A549 (cell line): ENCODE results near the gene PLCB1.

Experiments
- BHLHE40 ChIP-seq: IDR thresholded peaks from 2 replicates; pipeline ENCODE4 v1.6.1; 2012; ENCODE audit warnings: low read depth, low read length, inconsistent platforms
- CTCF ChIP-seq: fragments of >200 bp; sonication (Bioruptor Twin); formaldehyde crosslinking; IDR thresholded peaks from 3 replicates; pipeline ENCODE4 v1.5.1; 2016
- EP300 ChIP-seq, 2 experiments: fragments of >200 bp; sonication (Bioruptor Twin); formaldehyde crosslinking; IDR thresholded peaks; 2 replicates in 1 of 2; 3 replicates in 1 of 2; pipeline ENCODE4 v1.6.1; 2016 to 2017
- FOSB ChIP-seq: fragments of 250-450 bp; sonication (Bioruptor Pico); IDR thresholded peaks from 2 replicates; pipeline ENCODE4 v1.5.0; 2020; ENCODE audit warnings: mild to moderate bottlenecking, moderate library complexity
- JUN ChIP-seq, 2 experiments: fragments of >200 bp; sonication (Bioruptor Twin); formaldehyde crosslinking; IDR thresholded peaks; 2 replicates in 1 of 2; 3 replicates in 1 of 2; pipeline ENCODE4 v1.6.1; 2016 to 2017
- KDM1A ChIP-seq: fragments of 200-600 bp; sonication (generic); IDR thresholded peaks from 2 replicates; pipeline ENCODE4 v1.6.1; 2016; ENCODE audit warnings: low read depth, mild to moderate bottlenecking
- MYC ChIP-seq: IDR thresholded peaks from 2 replicates; pipeline ENCODE4 v1.6.1; 2012; ENCODE audit warnings: mild to moderate bottlenecking, inconsistent platforms, low read length, improper control_type of control experiment, borderline replicate concordance
- NR3C1 ChIP-seq: fragments of >200 bp; sonication (Bioruptor Twin); formaldehyde crosslinking; IDR thresholded peaks from 3 replicates; pipeline ENCODE4 v1.6.1; 2017
- POLR2A ChIP-seq: IDR thresholded peaks from 2 replicates; pipeline ENCODE4 v1.6.1; 2012; ENCODE audit warnings: mild to moderate bottlenecking, low read length
- RAD21 ChIP-seq, 2 experiments: fragments of >200 bp in 1 of 2; sonication (Bioruptor Twin) in 1 of 2; formaldehyde crosslinking in 1 of 2; IDR thresholded peaks in 1 of 2; conservative IDR thresholded peaks in 1 of 2; 2 replicates in 1 of 2; 3 replicates in 1 of 2; pipeline ENCODE4 v1.6.1; 2012 to 2018; ENCODE audit warnings: inconsistent platforms in 1 of 2
- TP53 ChIP-seq: fragments of 250-450 bp; sonication (Bioruptor Pico); IDR thresholded peaks from 2 replicates; pipeline ENCODE4 v1.5.0; 2021; ENCODE audit warnings: mild to moderate bottlenecking, moderate library complexity
- ZC3H11A ChIP-seq: fragments of 450-650 bp; IDR thresholded peaks from 2 replicates; pipeline ENCODE4 v1.6.1; 2014; ENCODE audit warnings: antibody characterized with exemption, mild to moderate bottlenecking
- ZFP36 ChIP-seq: fragments of 450-650 bp; IDR thresholded peaks from 2 replicates; pipeline ENCODE4 v1.6.1; 2014; ENCODE audit warnings: borderline replicate concordance; ENCODE audit not compliant: partially characterized antibody

GRCh38 chr20:8726460-8726859 is 594.4 kb downstream of the PLCB1 start:
- TF ChIP-seq MYC: no peak
- TF ChIP-seq NR3C1: no peak
- TF ChIP-seq CTCF: no peak
- no peak for TF ChIP-seq RAD21 (conservative IDR thresholded peaks at IDR 0.05 in 1 of 2, IDR thresholded peaks at IDR 0.05 in 1 of 2)
- no peak for TF ChIP-seq POLR2A
- TF ChIP-seq TP53 (CRISPR knock-in tag): no peak
- no peak for TF ChIP-seq JUN (IDR thresholded peaks at IDR 0.05)
- no peak for TF ChIP-seq ZFP36
- no peak for TF ChIP-seq EP300 (IDR thresholded peaks at IDR 0.05)
- no peak for TF ChIP-seq ZC3H11A
- no peak for TF ChIP-seq BHLHE40
- no peak for TF ChIP-seq FOSB (CRISPR knock-in tag)
- no peak for TF ChIP-seq KDM1A
